ENCODE results near the gene GP1BA. TPM values are rescaled to one million over a fixed set of nuclear protein-coding genes. Genes with fewer than 3 reads are reported as not detected.

GP1BA gene
- total RNA-seq, 2 experiments from 2014 or later = not detected

DNA sequence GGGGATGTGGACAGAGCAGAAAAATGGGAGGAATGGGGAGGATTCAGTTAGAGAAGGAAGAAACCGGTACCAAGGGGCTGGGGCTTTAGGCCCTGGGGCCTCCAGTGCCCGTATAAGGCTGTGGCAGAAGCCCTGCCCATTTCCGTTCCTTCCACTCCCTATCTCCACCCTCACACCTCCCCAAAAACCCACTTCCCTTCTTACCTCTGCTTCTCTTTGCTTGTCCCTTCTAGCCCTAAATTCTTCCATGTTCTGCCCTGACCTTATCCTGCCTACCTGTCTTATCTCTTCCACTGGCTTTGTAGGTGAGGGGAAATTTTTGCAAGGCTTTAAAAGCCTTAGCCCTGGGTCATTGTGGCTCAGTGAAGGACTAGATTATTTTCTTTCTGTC is 12.1 kb downstream of the GP1BA start:
- CTCF ChIA-PET = interaction anchor here (0.7 kb wide), 1 partner anchor 35 kb away, joined by 3 read pairs; no protein-coding TSS in a partner anchor
- intact Hi-C loops (cut with micrococcal nuclease) = loop anchor here (2.0 kb wide), 1 partner anchor 23 kb away; the partner anchor contains the start of gene SPAG7
- ATAC-seq (peak; percentile 17), DNase-seq (peak; percentile 75)
- POLR2A ChIA-PET = interaction anchor here (1.0 to 20.8 kb wide), 7 partner anchors 8 to 44 kb away, joined by 3 to 627 read pairs (median 8); partner anchors contain the start of genes CHRNE and SPAG7
- Mint-ChIP-seq H3K4me1 (ENCODE audit: low read depth) (peaks cover 45% of the 10 kb centered on the region), H3K4me3 (peak overlapping the region; percentile 97), H3K36me3 (ENCODE audit: low read depth) (peaks cover 77% of the 10 kb centered on the region), H3K9me3 (no peaks in the 10 kb centered on the region), H3K27me3 (no peaks in the 10 kb centered on the region), H3K27ac (peak overlapping the region; percentile 99)
- no peak for TF ChIP-seq CTCF (IDR thresholded peaks at IDR 0.05)

GRCh38 chr17:4944554-4945175 is 12.6 kb downstream of the GP1BA start:
- ChIA-PET CTCF (no interaction called here), POLR2A (interaction anchor here (1.0 to 20.8 kb wide), 8 partner anchors 8 to 53 kb away, joined by 3 to 627 read pairs (median 7); partner anchors contain the start of genes CHRNE, INCA1, KIF1C and SPAG7)
- Mint-ChIP-seq H3K36me3 (ENCODE audit: low read depth) (peaks cover 76% of the 10 kb centered on the region), H3K27me3 (no peaks in the 10 kb centered on the region), H3K27ac (peak overlapping the region; percentile 99), H3K4me3 (peak overlapping the region; percentile 97), H3K9me3 (no peaks in the 10 kb centered on the region), H3K4me1 (ENCODE audit: low read depth) (peaks cover 45% of the 10 kb centered on the region)
- DNase-seq = peak; percentile 64
- no peak for ATAC-seq
- no peak for TF ChIP-seq CTCF (IDR thresholded peaks at IDR 0.05)
- intact Hi-C loops (cut with micrococcal nuclease) = loop anchor here (2.0 kb wide), 1 partner anchor 22 kb away; the partner anchor contains the start of gene SPAG7

- intact Hi-C loops (cut with micrococcal nuclease) = loop anchor here (2.0 kb wide), 1 partner anchor 21 kb away; the partner anchor contains the start of gene SPAG7
- Mint-ChIP-seq H3K4me3 (peak overlapping the region; percentile 97), H3K36me3 (ENCODE audit: low read depth) (peaks cover 73% of the 10 kb centered on the region), H3K27me3 (no peaks in the 10 kb centered on the region), H3K9me3 (no peaks in the 10 kb centered on the region), H3K27ac (peak overlapping the region; percentile 99), H3K4me1 (ENCODE audit: low read depth) (peaks cover 45% of the 10 kb centered on the region)
- ChIA-PET CTCF (interaction anchor here (1.4 to 2.8 kb wide), 4 partner anchors 22 to 42 kb away, joined by 3 to 8 read pairs (median 6); partner anchors contain the start of genes CHRNE and SPAG7), POLR2A (interaction anchor here (1.0 to 20.8 kb wide), 8 partner anchors 9 to 52 kb away, joined by 3 to 627 read pairs (median 7); partner anchors contain the start of genes CHRNE, INCA1, KIF1C and SPAG7)
- DNase-seq = peak; percentile 95
- peak; percentile 37 for ATAC-seq
- no peak for TF ChIP-seq CTCF (IDR thresholded peaks at IDR 0.05)
Measured at GRCh38 chr17:4945176-4945943, 13.3 kb downstream of the GP1BA start.

DNA sequence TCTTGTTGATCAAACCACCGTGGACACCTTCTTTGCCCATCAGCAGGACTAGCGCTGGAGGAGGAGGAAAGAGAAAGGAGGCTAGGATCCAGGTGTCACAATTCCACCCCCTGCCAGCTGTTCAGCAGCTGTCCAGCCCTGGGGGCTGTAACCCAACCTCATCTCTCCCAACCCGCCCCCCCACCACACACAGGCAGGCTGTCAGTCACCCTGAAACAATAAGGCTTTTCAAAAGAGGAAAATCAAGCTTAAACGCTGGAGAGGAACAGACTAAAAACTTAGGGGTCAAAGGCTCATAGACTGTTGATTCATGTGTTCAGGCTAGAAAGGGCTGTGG is 13.8 kb downstream of the GP1BA start:
- peak overlapping the region; percentile 97 for H3K4me3 Mint-ChIP-seq
- peaks cover 67% of the 10 kb centered on the region for H3K36me3 Mint-ChIP-seq (ENCODE audit: low read depth)
- intact Hi-C loops (cut with micrococcal nuclease) = loop anchor here (2.0 kb wide), 1 partner anchor 21 kb away; the partner anchor contains the start of gene SPAG7
- no peak for ATAC-seq
- peak overlapping the region; percentile 99 for H3K27ac Mint-ChIP-seq
- ChIA-PET CTCF (interaction anchor here (0.7 to 2.8 kb wide), 5 partner anchors 21 to 85 kb away, joined by 3 to 8 read pairs (median 5); partner anchors contain the start of genes CHRNE and SPAG7), POLR2A (interaction anchor here (1.0 to 20.8 kb wide), 8 partner anchors 9 to 85 kb away, joined by 3 to 627 read pairs (median 8); partner anchors contain the start of genes CAMTA2, INCA1, KIF1C and SPAG7)
- TF ChIP-seq CTCF (IDR thresholded peaks at IDR 0.05) = no peak
- H3K9me3 Mint-ChIP-seq = no peaks in the 10 kb centered on the region
- H3K4me1 Mint-ChIP-seq (ENCODE audit: low read depth) = peaks cover 48% of the 10 kb centered on the region
- no peaks in the 10 kb centered on the region for H3K27me3 Mint-ChIP-seq
- DNase-seq = no peak

Data from activated CD8-positive, alpha-beta T cell treated with anti-CD3 and anti-CD28 coated beads for 36 hours (primary cell).